Measurements from ENCODE around the gene RELT. TPM values are rescaled to one million over a fixed set of nuclear protein-coding genes. Genes with fewer than 3 reads are reported as not detected.

RELT gene
- total RNA-seq, 1 experiment from 2014 or later = 11.7 TPM

DNA sequence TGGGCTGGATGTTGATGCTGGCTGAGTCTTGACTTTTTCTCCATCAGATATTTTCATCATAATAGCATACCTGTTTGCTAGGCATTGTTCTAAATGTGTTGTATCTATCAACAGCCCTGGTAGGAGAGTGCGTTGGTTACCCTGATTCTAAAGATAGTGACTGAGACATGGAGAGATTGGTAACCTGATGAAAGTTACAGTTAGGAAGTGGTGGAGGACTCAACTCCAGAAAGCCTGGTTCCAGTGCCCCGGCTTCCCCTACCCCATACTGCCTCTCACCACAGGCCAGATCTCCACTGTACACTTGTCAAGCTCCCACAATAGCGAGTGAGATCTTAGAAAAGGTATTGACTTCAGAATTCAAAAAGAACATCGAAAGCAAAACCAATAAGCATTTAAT, 22.8 kb upstream of the RELT start:
- Histone ChIP-seq H3K4me3 (ENCODE audit: low read depth, low read length) (no peak overlapping the region), H3K36me3 (ENCODE audit: control insufficient read depth, insufficient read depth, low read length) (peaks cover 3% of the 10 kb centered on the region; the same call in 1 of the 2 replicates), H3K4me1 (no peaks in the 10 kb centered on the region), H3K9me3 (no peaks in the 10 kb centered on the region), H3K27me3 (replicated peaks; ENCODE audit: control insufficient read depth, insufficient read depth, low read length) (no peaks in the 10 kb centered on the region)
- no peaks in the 10 kb centered on the region for H3K9me3 Mint-ChIP-seq (ENCODE audit: unreplicated experiment)
- BruUV-seq (replicated peaks) = no TSS peak
- intact Hi-C loops (cut with micrococcal nuclease; ENCODE audit: unreplicated experiment) = no loop called here
- H3K36me3 Mint-ChIP-seq (ENCODE audit: insufficient read depth, unreplicated experiment) = peaks cover 4% of the 10 kb centered on the region
- no peak for DNase-seq
- TF ChIP-seq, protein P1, sequence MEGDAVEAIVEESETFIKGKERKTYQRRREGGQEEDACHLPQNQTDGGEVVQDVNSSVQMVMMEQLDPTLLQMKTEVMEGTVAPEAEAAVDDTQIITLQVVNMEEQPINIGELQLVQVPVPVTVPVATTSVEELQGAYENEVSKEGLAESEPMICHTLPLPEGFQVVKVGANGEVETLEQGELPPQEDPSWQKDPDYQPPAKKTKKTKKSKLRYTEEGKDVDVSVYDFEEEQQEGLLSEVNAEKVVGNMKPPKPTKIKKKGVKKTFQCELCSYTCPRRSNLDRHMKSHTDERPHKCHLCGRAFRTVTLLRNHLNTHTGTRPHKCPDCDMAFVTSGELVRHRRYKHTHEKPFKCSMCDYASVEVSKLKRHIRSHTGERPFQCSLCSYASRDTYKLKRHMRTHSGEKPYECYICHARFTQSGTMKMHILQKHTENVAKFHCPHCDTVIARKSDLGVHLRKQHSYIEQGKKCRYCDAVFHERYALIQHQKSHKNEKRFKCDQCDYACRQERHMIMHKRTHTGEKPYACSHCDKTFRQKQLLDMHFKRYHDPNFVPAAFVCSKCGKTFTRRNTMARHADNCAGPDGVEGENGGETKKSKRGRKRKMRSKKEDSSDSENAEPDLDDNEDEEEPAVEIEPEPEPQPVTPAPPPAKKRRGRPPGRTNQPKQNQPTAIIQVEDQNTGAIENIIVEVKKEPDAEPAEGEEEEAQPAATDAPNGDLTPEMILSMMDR (IDR thresholded peaks at IDR 0.05; ENCODE audit: insufficient read depth in 1 of 2, low read depth in 1 of 2, low read length in 1 of 2, severe bottlenecking in 1 of 2, unreplicated experiment in 1 of 2) = no peak
- ChIA-PET POLR2A (no interaction called here), CTCF (no interaction called here)
- H3K4me1 Mint-ChIP-seq (ENCODE audit: low read depth, unreplicated experiment) = no peaks in the 10 kb centered on the region
- no peak overlapping the region for H3K27ac Mint-ChIP-seq (ENCODE audit: unreplicated experiment)
- no peaks in the 10 kb centered on the region for H3K27me3 Mint-ChIP-seq (ENCODE audit: insufficient read depth, unreplicated experiment)
- H3K4me3 Mint-ChIP-seq (ENCODE audit: unreplicated experiment) = no peak overlapping the region

- ChIA-PET POLR2A (no interaction called here), CTCF (interaction anchor here (0.9 to 1.1 kb wide), 2 partner anchors 20 to 113 kb away, joined by 3 read pairs; no protein-coding TSS in a partner anchor)
- H3K27me3 ChIP-seq (replicated peaks; ENCODE audit: control insufficient read depth, insufficient read depth, low read length) = no peaks in the 10 kb centered on the region
- Mint-ChIP-seq H3K27ac (ENCODE audit: unreplicated experiment) (no peak overlapping the region), H3K4me1 (ENCODE audit: low read depth, unreplicated experiment) (no peaks in the 10 kb centered on the region), H3K4me3 (ENCODE audit: unreplicated experiment) (no peak overlapping the region), H3K36me3 (ENCODE audit: insufficient read depth, unreplicated experiment) (peaks cover 10% of the 10 kb centered on the region), H3K9me3 (ENCODE audit: unreplicated experiment) (no peaks in the 10 kb centered on the region), H3K27me3 (ENCODE audit: insufficient read depth, unreplicated experiment) (no peaks in the 10 kb centered on the region)
- no peaks in the 10 kb centered on the region for H3K9me3 ChIP-seq
- H3K36me3 ChIP-seq (ENCODE audit: control insufficient read depth, insufficient read depth, low read length) = peaks cover 5% of the 10 kb centered on the region; the same call in 1 of the 2 replicates
- no peaks in the 10 kb centered on the region for H3K4me1 ChIP-seq
- intact Hi-C loops (cut with micrococcal nuclease; ENCODE audit: unreplicated experiment) = no loop called here
- no peak for DNase-seq
- TF ChIP-seq, protein P1 (IDR thresholded peaks at IDR 0.05; ENCODE audit: insufficient read depth in 1 of 2, low read depth in 1 of 2, low read length in 1 of 2, severe bottlenecking in 1 of 2, unreplicated experiment in 1 of 2) = no peak
- H3K4me3 ChIP-seq (ENCODE audit: low read depth, low read length) = no peak overlapping the region
- no TSS peak for BruUV-seq (replicated peaks)
Observed at GRCh38 chr11:73355109-73355508, 21.1 kb upstream of the RELT start.

DNA sequence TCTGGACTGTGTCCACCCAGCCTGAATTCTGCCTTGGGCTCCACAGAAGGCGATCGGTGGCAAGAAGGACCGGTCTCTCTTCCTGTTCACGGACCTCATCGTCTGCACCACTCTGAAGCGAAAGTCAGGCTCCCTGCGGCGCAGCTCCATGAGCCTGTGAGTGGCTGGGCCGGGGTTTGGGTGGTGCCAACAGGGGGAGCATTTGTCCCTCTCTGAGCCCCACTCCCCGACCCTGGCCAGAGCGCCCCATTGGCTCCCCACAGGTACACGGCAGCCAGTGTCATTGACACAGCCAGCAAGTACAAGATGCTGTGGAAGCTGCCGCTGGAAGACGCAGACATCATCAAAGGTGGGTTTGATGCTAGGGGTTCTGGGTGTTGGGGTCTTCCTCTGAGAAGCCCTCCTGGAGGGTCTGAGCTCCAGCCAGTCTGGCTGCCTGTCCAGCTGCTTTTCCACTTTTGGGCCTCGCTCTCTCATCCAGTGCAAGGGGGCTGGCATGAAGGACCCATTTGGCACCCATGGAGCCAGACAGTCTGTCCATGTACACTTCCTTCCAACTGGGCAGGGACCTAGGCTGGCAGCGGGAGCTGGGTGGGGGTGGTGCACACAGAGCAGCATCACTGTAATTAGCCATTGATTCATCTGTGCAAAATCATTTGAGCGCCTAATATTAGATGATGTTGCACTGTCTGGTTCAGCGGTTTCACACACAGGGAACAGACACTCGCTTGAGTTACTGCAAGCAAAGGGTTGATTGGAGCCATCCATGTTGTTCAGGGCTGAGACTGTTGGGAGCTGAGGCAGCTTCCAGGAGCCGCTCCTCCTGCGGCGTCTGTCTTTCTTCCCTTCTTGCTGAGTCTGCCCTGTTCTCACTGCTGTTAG, 19.0 kb upstream of the RELT start:
- H3K4me3 ChIP-seq (ENCODE audit: low read depth, low read length) = no peak overlapping the region
- no peak for DNase-seq
- CTCF ChIA-PET = interaction anchor here (0.5 to 1.1 kb wide), 5 partner anchors 22 to 407 kb away, joined by 3 to 9 read pairs (median 5); no protein-coding TSS in a partner anchor
- no TSS peak for BruUV-seq (replicated peaks)
- peaks cover 8% of the 10 kb centered on the region; the same call in 1 of the 2 replicates for H3K36me3 ChIP-seq (ENCODE audit: control insufficient read depth, insufficient read depth, low read length)
- TF ChIP-seq, protein P1 (IDR thresholded peaks at IDR 0.05; ENCODE audit: insufficient read depth in 1 of 2, low read depth in 1 of 2, low read length in 1 of 2, severe bottlenecking in 1 of 2, unreplicated experiment in 1 of 2) = no peak
- intact Hi-C loops (cut with micrococcal nuclease; ENCODE audit: unreplicated experiment) = no loop called here
- Mint-ChIP-seq H3K4me1 (ENCODE audit: low read depth, unreplicated experiment) (no peaks in the 10 kb centered on the region), H3K9me3 (ENCODE audit: unreplicated experiment) (no peaks in the 10 kb centered on the region), H3K27ac (ENCODE audit: unreplicated experiment) (no peak overlapping the region), H3K36me3 (ENCODE audit: insufficient read depth, unreplicated experiment) (peaks cover 20% of the 10 kb centered on the region), H3K4me3 (ENCODE audit: unreplicated experiment) (no peak overlapping the region), H3K27me3 (ENCODE audit: insufficient read depth, unreplicated experiment) (no peaks in the 10 kb centered on the region)
- H3K27me3 ChIP-seq (replicated peaks; ENCODE audit: control insufficient read depth, insufficient read depth, low read length) = no peaks in the 10 kb centered on the region
- no peaks in the 10 kb centered on the region for H3K9me3 ChIP-seq
- no peaks in the 10 kb centered on the region for H3K4me1 ChIP-seq
- POLR2A ChIA-PET = no interaction called here
